Urothelium cell line (cell line): Measurements from ENCODE around the gene SELENOM.
"Not testable (repeated sequence)": the region's sequence is repeated elsewhere in the genome, so short reads cannot be mapped to it uniquely, and the experiment has no call there.

ENCODE experiments used
- DNase-seq: peaks from one replicate; pipeline ENCODE4 v3.0.0; 2011; ENCODE audit warnings: low spot score, mixed read lengths
- FAIRE-seq: peaks from 2 replicates; lab custom pipeline; 2011; peaks lifted over from hg19 to GRCh38; lab: Jason Lieb, UNC

Gene SELENOM

GRCh38 chr22:31134688-31135087 lies 27.3 kb upstream of the SELENOM start:
- FAIRE-seq = no peak

DNA sequence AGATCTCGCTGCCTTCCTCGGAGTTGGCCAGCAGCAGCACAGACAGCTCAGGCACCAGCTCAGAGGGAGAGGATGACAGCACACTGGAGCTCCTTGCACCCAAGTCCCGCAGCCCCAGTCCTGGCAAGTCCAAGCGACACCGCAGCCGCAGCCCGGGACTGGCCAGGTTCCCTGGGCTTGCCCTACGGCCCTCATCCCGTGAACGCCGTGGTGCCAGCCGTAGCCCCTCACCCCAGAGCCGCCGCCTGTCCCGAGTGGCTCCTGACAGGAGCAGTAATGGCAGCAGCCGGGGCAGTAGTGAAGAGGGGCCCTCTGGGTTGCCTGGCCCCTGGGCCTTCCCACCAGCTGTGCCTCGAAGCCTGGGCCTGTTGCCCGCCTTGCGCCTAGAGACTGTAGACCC lies 26.5 kb upstream of the SELENOM start:
- DNase-seq (no peak), FAIRE-seq (no peak)

More at GRCh38 chr22:31134688-31135087, 27.3 kb upstream of the SELENOM start:
- no peak for DNase-seq

DNA sequence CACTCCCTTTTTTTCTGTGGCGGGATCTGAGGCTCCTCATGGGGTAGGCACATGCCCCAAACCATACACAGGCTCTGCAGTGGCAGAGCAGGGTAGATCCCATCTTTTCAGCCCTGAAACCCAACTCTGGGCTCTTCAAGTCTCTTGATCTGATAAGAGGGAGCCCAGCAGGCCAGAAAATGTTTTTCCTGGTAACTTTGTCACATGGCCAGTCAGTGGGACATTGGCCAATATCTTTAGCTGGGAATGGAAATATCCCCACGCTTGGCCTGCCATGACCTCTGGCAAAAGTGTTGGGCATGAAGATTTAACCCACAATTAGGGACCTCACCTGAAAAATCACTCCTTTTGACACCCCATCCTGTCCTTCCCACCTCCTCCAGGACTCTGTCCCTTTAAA lies 23.5 kb upstream of the SELENOM start:
- no peak for FAIRE-seq
- DNase-seq = no peak

- peak; percentile 65 for FAIRE-seq
- no peak for DNase-seq
These were observed 20.8 kb upstream of the SELENOM start for GRCh38 chr22:31128156-31128555.

DNA sequence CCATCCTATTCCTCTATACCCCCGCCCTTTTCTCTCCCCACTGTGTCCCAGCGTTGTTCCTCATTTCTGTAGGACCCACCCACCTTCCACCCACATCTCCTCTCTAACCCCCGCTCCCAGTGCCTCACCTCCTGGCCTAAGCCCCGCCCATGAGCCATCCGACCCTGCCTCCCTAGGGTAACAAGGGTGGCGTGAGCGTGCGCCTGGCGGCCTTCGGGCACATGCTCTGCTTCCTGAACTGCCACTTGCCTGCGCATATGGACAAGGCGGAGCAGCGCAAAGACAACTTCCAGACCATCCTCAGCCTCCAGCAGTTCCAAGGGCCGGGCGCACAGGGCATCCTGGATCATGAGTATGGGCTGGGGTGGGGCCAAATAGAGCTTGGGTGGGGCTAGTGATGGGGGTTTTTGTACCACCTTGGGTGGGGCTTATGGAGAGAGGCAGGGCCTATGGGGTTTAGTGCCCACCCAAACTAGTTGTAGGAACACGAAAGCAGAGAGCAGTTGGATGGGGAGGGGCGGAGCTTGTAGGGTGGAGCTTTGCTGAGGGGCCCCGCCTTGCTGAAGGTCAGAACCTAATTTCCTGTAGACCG lies 19.9 kb upstream of the SELENOM start:
- FAIRE-seq = peak; percentile 17
- DNase-seq = no peak

DNA sequence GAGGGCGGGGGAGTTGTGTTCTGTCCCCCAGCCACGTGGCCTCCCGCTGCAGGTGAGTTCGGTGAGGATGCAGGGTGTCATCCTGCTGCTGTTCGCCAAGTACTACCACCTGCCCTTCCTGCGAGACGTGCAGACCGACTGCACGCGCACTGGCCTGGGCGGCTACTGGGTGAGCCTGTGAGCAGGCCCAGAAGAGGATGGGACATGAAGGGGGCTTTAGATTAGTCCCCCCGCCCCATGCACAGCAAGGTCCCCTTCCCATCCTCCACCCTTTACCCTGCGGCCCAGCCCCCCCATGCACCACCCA lies 19.5 kb upstream of the SELENOM start:
- FAIRE-seq (peak; percentile 74), DNase-seq (no peak)

DNA sequence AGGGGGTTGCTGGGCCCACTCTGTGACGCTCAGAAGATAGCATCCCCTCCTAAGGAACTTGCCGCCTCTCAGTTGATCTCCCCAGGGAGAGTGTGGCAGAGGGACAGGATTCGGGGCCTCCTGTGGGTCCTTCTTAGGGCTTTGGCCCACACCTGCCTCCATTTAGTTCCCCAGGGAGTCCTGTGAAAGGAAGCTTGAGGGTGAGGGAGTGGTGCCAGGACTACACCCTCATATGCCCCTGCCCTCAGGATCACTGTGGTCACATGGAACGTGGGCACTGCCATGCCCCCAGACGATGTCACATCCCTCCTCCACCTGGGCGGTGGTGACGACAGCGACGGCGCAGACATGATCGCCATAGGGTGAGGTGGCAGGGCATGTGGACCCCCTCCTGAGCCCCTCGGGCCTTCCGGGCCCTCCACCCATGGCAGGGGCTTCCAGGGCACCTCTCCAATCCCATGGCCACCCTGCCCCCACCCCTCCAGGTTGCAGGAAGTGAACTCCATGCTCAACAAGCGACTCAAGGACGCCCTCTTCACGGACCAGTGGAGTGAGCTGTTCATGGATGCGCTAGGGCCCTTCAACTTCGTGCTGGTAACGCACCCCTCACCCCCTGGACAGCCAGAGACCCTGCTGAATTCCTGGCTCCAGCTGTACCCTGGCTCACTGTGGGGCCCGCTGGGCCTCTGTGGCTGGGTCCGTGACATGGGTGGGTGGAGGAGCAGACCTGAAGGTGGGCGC lies 18.9 kb upstream of the SELENOM start:
- FAIRE-seq (no peak), DNase-seq (no peak)

- FAIRE-seq = no peak
These were observed 18.3 kb upstream of the SELENOM start for GRCh38 chr22:31125521-31126117.

GRCh38 chr22:31124811-31125465 lies 17.6 kb upstream of the SELENOM start:
- DNase-seq (no peak), FAIRE-seq (no peak)

More at GRCh38 chr22:31125521-31126117, 18.3 kb upstream of the SELENOM start:
- no peak for DNase-seq

GRCh38 chr22:31124290-31124689 lies 16.9 kb upstream of the SELENOM start:
- DNase-seq (no peak), FAIRE-seq (no peak)

DNA sequence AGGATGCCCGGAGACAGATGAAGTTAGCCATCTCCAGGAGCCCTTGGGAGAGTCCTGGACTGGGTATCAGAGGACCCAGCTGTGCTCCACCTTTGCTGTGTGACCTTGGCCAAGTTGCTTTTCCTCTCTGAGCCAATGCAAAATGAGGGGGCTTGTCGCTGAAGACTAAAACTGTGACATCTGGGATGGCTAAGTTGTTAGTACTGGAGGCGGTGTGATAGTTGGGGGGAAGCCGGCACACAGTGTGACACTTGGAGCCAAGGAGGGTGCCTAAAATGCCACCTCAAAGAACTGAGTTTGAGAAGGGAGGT lies 15.9 kb upstream of the SELENOM start:
- DNase-seq (no peak), FAIRE-seq (no peak)

DNA sequence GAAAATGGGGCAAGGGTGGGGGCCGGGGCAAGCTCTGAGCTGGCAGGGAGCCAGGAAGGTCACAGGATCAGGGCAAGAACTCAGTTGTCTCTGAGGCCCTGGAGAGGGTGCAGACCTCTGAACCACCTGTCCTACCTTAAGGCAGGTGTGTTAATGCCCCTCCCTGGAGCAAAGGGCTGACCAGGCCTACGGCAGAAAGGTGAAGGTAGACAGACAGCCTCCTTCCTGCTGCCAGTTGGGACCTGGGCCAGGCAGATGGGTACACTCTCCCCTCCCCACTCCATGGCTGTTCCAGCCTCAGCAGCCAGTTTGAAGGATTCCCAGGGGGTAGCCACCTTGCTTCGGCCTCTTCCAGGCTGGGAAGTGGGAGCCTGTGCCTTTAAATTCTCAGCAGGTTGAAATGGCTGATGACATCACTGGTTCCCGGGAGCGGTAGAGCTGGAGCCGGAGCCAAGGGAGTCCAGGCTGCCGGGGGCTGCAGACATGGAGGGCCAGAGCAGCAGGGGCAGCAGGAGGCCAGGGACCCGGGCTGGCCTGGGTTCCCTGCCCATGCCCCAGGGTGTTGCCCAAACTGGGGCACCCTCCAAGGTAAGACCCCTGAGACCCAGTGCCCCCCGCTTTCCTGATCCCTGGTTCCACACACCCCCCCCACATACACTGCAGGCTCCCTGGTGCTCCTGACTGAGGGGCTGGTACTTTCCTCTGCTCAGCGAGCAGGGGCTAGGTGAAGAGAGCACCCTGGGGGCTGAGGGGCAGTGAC lies 15.3 kb upstream of the SELENOM start, which contains the start of gene INPP5J:
INPP5J (plus strand) TSS at position 435 of the 760 bp plus-strand sequence; CDS start at position 484, 49 bp downstream.
- FAIRE-seq (peak; percentile 48), DNase-seq (peak; percentile 90)

DNA sequence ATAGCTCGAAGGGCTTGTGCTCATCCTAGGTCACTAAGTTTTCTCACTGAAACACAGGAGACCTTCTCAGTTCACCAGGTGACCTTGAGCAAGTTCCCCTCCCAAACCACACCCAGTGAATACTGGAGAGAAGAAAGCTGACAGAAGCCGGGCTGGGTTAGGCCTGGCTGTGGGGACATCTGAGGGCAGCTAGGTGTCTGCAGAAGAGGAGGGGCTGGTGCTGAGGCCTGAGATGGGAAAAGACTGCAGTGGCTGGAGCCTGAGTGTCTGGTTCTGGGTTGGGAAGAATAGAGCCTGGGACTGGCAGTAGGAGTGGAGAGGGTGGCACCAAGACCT lies 14.8 kb upstream of the SELENOM start:
- no peak for DNase-seq

GRCh38 chr22:31121403-31121802 lies 14.0 kb upstream of the SELENOM start:
- DNase-seq = no peak
- peak; percentile 81 for FAIRE-seq

More for the DNA sequence above, 14.8 kb upstream of the SELENOM start:
- FAIRE-seq = no peak

DNA sequence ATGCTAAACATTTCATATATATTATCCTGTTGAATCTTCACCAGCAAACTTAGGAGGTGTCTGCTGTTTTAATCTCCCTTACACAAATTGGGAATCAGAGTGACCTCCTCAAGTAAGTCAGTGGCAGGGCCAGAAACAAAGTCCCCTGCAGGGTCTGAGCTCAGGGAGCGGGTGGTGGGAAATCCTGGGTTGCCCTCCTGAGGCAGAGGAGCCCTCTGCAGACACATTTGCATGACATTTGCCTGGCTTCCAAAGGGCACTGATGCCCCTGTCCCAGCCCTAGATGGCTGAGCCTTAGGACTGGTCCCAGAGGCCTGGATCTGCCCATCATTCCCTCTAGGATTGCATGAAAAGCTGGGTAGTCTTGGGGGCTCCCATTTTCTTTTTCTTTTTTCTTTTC lies 13.3 kb upstream of the SELENOM start:
- FAIRE-seq (no peak), DNase-seq (no peak)

DNA sequence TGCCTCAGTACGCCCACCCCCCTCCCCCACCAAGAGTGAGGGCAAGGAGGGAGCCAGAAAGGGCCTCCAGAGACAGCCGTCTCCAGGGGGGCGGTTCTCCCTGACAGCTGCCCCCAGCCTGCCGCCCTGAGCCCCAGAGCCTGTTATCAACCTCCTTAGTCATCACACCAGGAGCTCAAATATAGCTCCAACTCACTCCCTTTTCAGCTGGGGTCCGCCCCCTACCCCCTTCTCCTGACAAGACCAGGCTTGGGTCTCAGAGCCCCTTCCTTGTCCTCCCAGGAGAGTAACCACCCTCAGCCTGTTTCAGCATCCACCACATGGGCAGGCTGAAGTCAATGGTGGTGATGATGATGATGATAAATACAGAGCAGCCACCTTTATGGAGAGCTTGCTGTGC lies 12.9 kb upstream of the SELENOM start:
- DNase-seq (no peak), FAIRE-seq (no peak)

GRCh38 chr22:31119026-31119717 lies 11.8 kb upstream of the SELENOM start:
- no peak for DNase-seq
- no peak for FAIRE-seq

GRCh38 chr22:31118046-31118820 lies 10.9 kb upstream of the SELENOM start:
- no peak for DNase-seq
- peak; percentile 50 for FAIRE-seq

DNA sequence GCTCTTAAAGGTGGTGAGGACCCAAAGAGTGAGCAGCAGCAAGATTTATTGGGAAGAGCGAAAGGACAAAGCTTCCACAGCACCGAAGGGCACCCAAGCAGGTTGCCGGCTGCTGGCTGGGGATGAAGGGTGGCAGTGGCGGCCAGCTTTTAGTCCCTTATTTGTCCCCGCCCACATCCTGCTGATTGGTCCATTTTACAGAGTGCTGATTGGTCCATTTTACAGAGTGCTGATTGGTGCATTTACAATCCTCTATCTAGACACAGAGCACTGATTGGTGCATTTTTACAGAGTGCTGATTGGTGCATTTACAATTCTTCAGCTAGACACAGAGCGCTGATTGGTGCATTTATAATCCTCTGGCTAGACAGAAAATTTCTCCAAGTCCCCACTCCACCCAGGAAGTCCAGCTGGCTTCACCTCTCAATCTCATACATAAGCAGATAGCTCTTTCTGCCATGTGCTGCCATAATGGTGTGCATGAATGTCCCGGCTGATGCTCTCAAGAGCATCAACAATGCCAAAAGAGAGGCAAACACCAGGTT lies 5.3 kb upstream of the SELENOM start:
- not testable (repeated sequence) for DNase-seq, FAIRE-seq

GRCh38 chr22:31107894-31108218 lies 488 bp upstream of the SELENOM start:
- DNase-seq = no peak
- FAIRE-seq = no peak
